ENCODE data around the gene APELA.
"Not testable (repeated sequence)": the region's sequence is repeated elsewhere in the genome, so short reads cannot be mapped to it uniquely, and the experiment has no call there.

APELA gene

DNA sequence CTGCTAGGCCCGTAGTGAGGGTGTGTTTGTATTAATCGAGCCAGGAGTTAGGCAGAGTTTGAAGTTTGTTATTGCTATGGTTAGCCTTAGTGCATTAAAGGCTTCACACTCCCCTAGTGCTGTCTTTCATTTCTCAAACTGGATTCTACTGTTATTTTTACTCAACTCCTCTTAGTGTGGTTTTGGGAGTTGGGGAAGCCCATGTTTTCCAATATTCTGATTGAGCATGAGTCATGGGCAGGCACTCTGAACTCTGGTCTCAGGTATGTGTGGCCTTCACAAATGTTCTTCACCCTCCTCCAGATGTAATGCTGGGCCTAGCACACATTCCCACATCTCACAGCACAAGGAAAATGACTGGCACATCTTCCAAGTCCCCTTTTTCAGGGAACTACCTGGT lies 50.1 kb downstream of the APELA start:
- DNase-seq = not testable (repeated sequence)

GRCh38 chr4:164930647-164931046 lies 53.7 kb downstream of the APELA start:
- no peak for DNase-seq

DNA sequence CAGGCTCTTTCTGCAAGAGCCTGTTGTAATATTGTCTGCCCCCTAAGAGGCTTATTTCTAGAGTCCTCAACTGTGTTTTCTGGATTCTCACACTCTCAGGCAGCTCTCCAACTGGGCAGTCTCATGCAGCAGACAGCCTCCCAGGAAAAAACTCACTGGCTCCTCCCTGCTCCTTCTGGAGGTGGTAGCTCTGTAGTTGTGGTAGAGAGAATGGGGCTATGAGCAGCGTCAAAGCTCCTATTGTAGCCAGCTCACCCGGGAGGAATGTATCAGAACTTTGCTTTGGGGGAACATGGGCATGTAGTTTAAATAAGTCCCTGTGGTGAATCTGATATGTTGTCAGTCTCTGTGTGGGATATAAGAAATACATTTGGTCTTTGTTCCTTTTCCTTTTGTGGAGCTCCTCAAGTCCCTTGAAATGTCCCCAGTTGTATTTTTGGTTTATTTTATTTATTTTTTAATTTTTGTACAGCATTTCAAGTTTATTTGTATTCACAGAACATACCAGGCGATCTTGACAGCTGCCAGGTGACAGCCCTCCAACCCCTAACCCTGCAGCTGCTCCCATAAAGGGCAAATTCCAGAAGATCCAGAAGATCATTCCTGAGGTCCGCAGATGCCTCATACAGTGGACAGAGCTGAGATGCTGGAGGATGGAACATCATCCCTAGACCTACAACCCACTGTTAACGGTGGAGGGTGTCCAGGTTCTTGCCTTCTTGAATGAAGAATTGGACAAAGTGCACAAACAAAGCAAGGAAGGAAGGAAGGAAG lies 54.8 kb downstream of the APELA start:
- DNase-seq = no peak

- DNase-seq = no peak
These were observed 56.3 kb downstream of the APELA start for GRCh38 chr4:164933244-164933643.

- no peak for DNase-seq
These were observed 58.4 kb downstream of the APELA start for GRCh38 chr4:164935363-164935762.

GRCh38 chr4:164935865-164936606 lies 59.1 kb downstream of the APELA start:
- not testable (repeated sequence) for DNase-seq

DNA sequence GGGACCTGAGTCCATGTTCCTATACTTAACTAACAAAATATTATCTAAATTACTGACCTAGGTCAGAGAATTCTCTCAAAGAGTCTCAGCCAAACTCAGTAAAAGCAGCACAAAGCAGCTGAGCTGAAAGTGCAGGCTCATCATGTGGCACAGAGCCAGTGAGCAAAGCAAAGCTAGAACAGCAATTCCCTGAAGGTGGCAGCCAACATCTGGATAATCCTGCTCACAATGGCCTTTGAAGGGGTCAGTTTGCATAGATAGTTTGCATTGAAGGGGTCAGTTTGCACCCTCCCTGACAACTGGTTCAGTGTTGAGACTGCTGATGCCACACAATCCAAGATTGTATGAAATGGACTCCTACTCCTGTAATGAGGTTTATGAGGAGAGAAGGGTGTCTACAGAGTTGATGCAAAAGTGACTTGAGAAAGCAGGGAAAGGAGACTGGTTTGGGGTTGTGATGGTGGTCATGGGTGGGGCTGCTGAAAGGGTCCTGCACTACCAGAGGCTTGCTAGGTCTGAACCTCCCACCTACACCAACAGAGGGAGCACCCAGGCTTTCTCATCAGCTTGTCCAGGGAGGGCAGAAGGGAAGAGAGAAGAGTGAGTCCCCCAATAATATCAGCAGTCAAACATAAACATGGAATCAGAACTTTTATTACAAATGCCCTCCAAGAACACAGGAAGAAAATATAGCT lies 60.7 kb downstream of the APELA start:
- no peak for DNase-seq

GRCh38 chr4:164943192-164943591 lies 66.2 kb downstream of the APELA start:
- no peak for DNase-seq

DNA sequence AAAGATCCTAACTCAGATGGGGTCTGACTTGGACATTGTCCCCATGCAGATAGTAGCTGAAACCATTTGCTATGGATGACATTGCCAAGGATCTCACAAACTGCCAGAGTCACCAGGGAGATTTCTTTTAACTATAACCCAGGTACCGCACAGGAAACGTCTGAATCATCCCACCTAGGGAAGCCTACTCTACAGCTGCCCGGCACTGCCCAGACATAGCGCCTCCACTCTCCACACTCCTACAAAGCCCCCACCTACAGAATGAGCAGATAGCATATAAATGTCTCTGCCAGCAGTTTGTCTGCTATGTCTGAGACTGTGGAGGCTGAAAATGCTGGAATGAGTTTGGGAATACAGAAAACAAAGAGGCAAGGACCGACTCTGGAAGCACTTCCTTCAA lies 68.2 kb downstream of the APELA start:
- DNase-seq = no peak

GRCh38 chr4:164946810-164947209 lies 69.8 kb downstream of the APELA start:
- no peak for DNase-seq
